Cardiac fibroblast (primary cell): Measurements from ENCODE around the gene ZNF827.

Experiments
- DNase-seq, 2 donors: peaks; one replicate each; pipeline versions ENCODE4 v3.0.0 to v3.0.0-alpha.2; 2010; ENCODE audit warnings: low read depth in 2 of 2
- H3K4me3 ChIP-seq, 2 donors: replicated peaks in 1 of 2; 1 replicate in 1 of 2; 2 replicates in 1 of 2; pipeline ENCODE4 v1.5.1; 2011; ENCODE audit warnings: low read depth in 2 of 2, low read length in 2 of 2, mild to moderate bottlenecking in 2 of 2, moderate library complexity in 1 of 2
- CTCF ChIP-seq: IDR thresholded peaks from one replicate; pipeline ENCODE4 v1.5.1; 2011; ENCODE audit warnings: low read depth, mild to moderate bottlenecking, low read length, inconsistent platforms

ZNF827 gene

GRCh38 chr4:145819101-145819852 lies 119.3 kb downstream of the ZNF827 start:
- no peak overlapping the region for H3K4me3 ChIP-seq
- TF ChIP-seq CTCF: no peak
- no peak for DNase-seq

GRCh38 chr4:145818011-145818410 lies 120.6 kb downstream of the ZNF827 start:
- H3K4me3 ChIP-seq: no peak overlapping the region
- TF ChIP-seq CTCF: no peak
- no peak for DNase-seq

GRCh38 chr4:145816091-145816490 lies 122.5 kb downstream of the ZNF827 start:
- no peak for TF ChIP-seq CTCF
- no peak for DNase-seq

GRCh38 chr4:145815626-145816025 lies 123.0 kb downstream of the ZNF827 start:
- DNase-seq: peak in 1 of 2 donors; percentile 34
- no peak overlapping the region for H3K4me3 ChIP-seq
- TF ChIP-seq CTCF: no peak

More at GRCh38 chr4:145816091-145816490, 122.5 kb downstream of the ZNF827 start:
- H3K4me3 ChIP-seq: no peak overlapping the region

GRCh38 chr4:145815027-145815612 lies 123.5 kb downstream of the ZNF827 start:
- H3K4me3 ChIP-seq: no peak overlapping the region
- DNase-seq: no peak
- no peak for TF ChIP-seq CTCF

- no peak overlapping the region for H3K4me3 ChIP-seq
- DNase-seq: no peak
- TF ChIP-seq CTCF: no peak
Measured at GRCh38 chr4:145814246-145814645, 124.4 kb downstream of the ZNF827 start.
